D721Med (cell line): ENCODE results near the gene MEF2C.

Experiments
- DNase-seq: peaks from one replicate; pipeline ENCODE4 v3.0.0; 2011; ENCODE audit warnings: low spot score; ENCODE audit not compliant: insufficient read length
- FAIRE-seq: peaks from 2 replicates; lab custom pipeline; 2011; peaks lifted over from hg19 to GRCh38; lab: Jason Lieb, UNC
- CTCF ChIP-seq: IDR thresholded peaks from 2 replicates; pipeline ENCODE4 v1.5.1; 2012; ENCODE audit warnings: mild to moderate bottlenecking, control low read depth; ENCODE audit not compliant: insufficient read depth; ENCODE audit errors: missing control alignments

MEF2C gene

DNA sequence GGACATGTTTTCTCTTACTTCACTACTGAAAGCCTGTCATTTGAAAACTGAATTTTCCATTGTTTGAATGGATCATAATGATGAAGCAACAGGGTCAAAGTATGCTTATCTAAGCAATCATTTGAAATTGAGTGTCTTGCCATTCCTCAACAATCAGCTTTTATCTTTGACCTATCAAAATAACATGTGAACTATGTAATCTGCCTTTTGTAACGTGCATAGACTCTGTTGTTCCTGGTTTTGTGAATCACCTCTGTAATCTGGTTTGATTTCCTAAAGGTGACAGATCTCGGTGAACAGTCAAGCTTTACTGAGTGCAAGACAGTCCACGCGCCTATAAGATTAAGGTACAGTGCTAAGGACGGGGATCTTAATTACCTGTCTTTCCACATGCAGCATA, 3.3 kb downstream of the MEF2C start:
- FAIRE-seq (peak; percentile 60), DNase-seq (no peak)
- no peak for TF ChIP-seq CTCF

GRCh38 chr5:88878976-88879375, 4.0 kb downstream of the MEF2C start:
- FAIRE-seq (no peak), DNase-seq (no peak)
- TF ChIP-seq CTCF = no peak

DNA sequence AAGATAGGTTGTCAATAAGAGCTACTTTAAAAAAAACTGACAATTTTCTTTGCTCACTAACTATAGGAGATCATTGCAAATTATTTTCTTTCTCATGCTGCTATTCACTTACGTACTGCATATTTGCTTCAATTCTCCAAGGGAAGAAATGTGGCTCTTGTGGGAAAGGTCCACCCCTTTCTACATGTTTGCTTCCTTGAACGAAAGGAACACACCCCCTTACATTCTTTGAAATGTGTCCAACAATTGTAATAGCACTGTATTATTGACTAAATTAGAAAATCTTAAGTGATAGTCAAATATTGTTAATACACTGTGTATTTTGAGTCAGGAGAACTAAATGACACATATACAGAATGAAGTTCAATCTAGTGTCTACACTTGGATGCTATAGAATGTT, 5.2 kb downstream of the MEF2C start:
- FAIRE-seq (peak; percentile 29), DNase-seq (no peak)
- TF ChIP-seq CTCF = no peak

DNA sequence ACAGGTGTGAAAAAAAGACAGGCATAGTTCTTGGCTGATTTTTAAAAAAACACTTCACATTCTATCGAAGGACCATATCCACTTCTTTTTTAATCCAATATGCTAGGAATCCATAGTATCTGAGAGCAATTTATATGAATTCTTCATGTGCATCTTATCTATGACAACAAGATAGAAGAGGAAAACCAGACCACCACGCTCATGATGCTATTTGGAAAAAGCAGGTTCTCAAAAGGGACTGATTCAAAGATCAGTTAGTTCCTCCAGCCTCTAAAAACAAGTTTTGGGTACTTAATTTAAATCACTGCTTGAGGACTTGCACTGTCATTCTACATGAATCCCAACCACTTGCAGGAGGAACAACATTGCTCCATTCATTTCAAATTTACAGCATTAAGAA, 6.3 kb downstream of the MEF2C start:
- FAIRE-seq (no peak), DNase-seq (no peak)
- no peak for TF ChIP-seq CTCF

DNA sequence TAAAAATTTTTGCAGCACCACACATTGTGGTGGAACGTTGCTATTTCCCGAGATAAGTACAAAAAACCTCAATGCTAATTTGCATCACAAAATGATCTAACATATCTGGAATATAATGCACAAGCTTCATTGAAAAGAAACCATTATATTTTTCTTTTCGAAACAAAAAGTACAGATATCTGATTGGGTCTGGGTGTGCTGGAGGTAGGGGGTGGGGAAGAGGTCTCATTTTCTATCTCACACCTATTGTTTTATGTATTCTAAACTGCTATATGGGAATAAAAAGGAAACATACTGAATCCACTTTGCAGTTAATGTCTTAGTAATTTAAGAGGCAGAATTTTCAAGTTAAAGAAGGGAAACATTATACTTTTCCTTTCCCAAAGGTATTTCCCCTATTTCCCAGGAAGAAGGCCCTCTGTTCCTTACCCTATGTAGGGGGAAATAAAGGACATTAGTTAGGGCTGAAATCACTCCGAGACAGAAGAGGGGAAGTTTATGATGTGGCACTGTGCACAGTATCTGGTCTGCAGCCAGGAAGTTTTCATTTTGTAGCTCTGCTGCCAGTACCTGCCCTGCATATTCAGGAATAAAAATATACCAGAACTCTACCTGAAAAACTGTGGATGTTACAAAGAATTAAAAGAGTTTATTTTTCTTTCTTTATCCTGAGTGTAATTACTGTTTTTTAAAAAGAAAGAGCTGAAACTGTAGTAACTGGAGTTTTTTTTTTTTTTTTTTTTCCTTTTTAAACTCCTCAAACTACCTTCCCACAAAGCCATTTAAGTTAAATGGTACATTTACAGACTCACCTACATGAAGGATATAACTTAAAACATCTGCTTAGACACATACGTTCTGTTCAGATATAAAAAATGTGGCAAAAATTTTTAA, 7.4 kb downstream of the MEF2C start:
- no peak for TF ChIP-seq CTCF
- DNase-seq (no peak), FAIRE-seq (no peak)

DNA sequence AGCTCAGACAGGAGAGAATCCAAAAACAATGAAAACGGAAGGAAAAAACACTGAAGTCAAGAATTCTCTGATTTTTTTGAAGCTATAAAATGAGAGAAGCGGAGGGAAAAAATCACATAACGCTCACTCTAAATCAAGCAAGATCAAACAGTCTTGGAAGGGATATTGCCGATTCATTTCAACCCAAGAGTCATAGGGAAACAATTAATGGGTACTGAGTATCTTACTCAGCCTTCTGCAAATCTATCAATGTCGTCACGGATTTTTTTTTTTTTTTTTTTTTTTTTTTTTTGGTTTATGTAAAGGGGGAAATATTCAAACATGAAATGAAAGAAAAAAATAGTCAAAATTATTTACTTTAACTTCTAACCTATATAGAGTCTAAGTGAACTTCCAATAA, 9.5 kb downstream of the MEF2C start:
- FAIRE-seq (no peak), DNase-seq (no peak)
- no peak for TF ChIP-seq CTCF

- FAIRE-seq (no peak), DNase-seq (no peak)
- TF ChIP-seq CTCF = no peak
These were observed 10.0 kb downstream of the MEF2C start for GRCh38 chr5:88872971-88873370.
